GM13976 (cell line): ENCODE data around the gene DYNC1LI1.

Experiments used
- DNase-seq: peaks from one replicate; pipeline ENCODE4 v3.0.0; 2012; ENCODE audit warnings: low spot score
- CTCF ChIP-seq: IDR thresholded peaks from 2 replicates; pipeline ENCODE4 v1.5.1; 2012; ENCODE audit warnings: borderline replicate concordance, mild to moderate bottlenecking; ENCODE audit not compliant: insufficient read depth; ENCODE audit errors: extremely low read depth, missing control alignments, control extremely low read depth
- in situ Hi-C: fragments of 300-500 bp; cut with MboI; formaldehyde crosslinking; loops from one replicate; pipeline ENCODE4 v1.12.0; 2022; ENCODE audit warnings: low sequenced_read_pairs, mixed read lengths, inconsistent platforms; ENCODE audit not compliant: unreplicated experiment

DYNC1LI1 gene

GRCh38 chr3:32484436-32484835 is 86.2 kb downstream of the DYNC1LI1 start:
- DNase-seq: no peak
- in situ Hi-C loops: no loop called here
- no peak for TF ChIP-seq CTCF

GRCh38 chr3:32483772-32484171 is 86.9 kb downstream of the DYNC1LI1 start:
- DNase-seq: no peak
- TF ChIP-seq CTCF: no peak
- in situ Hi-C loops: no loop called here

DNA sequence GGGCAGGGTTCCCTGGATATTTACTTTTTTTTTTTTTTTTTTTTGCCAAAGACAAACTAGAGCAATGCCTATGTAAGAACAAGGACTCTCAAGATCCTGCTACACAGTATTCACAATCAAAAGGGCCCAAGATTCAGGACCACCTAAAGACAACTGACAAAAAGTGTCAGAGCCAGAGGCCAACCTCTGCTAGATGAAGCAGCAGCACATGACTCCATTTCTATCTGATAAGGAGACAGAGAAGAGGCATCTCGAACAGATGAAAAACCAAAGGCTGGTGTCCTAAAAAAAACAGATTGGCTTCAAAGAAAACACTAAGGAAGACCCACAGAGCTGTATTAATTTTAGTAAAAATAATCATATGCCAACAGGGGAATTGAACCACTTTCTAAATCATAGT is 88.0 kb downstream of the DYNC1LI1 start:
- no peak for TF ChIP-seq CTCF
- no peak for DNase-seq
- in situ Hi-C loops: no loop called here

DNA sequence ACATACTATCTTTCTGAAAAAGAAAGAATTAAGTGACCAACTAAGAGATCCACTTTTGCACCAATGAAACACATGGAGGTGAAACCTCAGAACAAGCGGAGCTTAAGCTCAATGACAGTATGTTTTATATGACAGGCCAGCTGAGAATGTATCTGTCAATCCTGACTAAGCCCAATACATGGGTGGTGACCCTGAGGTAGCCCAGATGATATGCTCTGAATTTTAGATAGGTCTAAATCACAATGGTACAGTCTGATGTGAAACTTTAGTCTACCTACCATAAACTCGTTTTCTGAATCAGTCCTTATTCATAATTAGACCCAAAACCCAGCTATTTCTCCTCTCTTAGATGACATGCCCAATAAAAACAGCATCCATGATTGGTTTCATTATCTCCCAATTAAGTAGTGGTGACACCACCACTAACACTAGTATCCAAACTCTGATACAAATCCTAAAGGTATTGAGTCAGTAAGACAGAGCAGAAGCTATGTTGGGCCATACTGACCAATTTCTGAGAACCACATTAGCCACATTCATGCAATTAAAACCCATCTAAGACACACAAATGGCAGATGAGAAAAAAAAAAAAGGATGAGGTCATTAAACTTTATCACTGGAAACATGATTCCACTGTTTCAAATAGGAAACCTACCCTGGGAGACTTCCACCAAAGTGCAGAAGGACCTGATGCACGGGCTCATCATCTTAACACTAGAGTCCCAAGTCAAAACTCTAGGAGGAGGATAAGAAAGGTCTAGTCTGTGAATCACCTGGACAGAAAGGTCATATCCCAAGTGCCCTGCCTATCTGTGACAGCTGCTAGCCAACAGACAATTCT is 88.6 kb downstream of the DYNC1LI1 start:
- no peak for TF ChIP-seq CTCF
- in situ Hi-C loops: no loop called here
- no peak for DNase-seq

DNA sequence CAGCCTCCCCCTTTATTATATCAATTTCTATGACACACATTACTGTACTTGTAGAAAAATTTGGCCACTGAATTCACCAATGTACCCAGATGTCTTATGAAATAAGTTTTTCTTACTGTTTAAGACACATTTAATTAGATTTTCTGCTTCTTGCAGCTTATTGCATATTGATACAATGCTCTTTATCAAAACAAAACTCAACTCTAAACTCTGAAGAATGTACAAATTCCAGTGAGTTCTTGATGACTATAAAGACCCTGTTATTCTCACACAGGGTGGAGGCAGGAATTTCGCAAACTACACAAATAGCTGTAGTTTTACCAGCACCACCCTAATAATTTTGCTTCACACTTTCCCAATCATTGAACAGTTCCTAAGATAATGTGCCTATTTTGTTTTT is 90.1 kb downstream of the DYNC1LI1 start:
- in situ Hi-C loops: no loop called here
- TF ChIP-seq CTCF: no peak
- no peak for DNase-seq
